Neural progenitor cell (in vitro differentiated cells): ENCODE data around the gene ARHGEF12. TPM values are rescaled to one million over a fixed set of nuclear protein-coding genes. Genes with fewer than 3 reads are reported as not detected.

Experiments
- DNase-seq: peaks from one replicate; pipeline ENCODE4 v3.0.0-alpha.2; 2016; ENCODE audit warnings: low spot score
- H2AFZ ChIP-seq: fragments of 200-600 bp; sonication (generic); replicated peaks from 2 replicates; pipeline ENCODE4 v1.6.1; 2016; ENCODE audit warnings: antibody characterized with exemption
- H3F3A ChIP-seq: fragments of 200-600 bp; sonication (generic); 2 replicates; pipeline ENCODE4 v1.6.1; 2016; ENCODE audit warnings: antibody characterized with exemption, low read depth
- H3K27ac ChIP-seq: fragments of 200-600 bp; sonication (generic); 2 replicates; pipeline ENCODE4 v1.5.1; 2016; ENCODE audit warnings: mild to moderate bottlenecking
- H3K27me3 ChIP-seq: fragments of 200-600 bp; sonication (generic); 2 replicates; pipeline ENCODE4 v1.6.1; 2016; ENCODE audit warnings: mild to moderate bottlenecking, moderate library complexity
- H3K36me3 ChIP-seq: fragments of 200-600 bp; sonication (generic); 2 replicates; pipeline ENCODE4 v1.5.1; 2016
- H3K4me1 ChIP-seq: fragments of 200-600 bp; sonication (generic); 2 replicates; pipeline ENCODE4 v1.6.1; 2016; ENCODE audit warnings: mixed run types
- H3K4me2 ChIP-seq: fragments of 200-600 bp; sonication (generic); 2 replicates; pipeline ENCODE4 v1.6.1; 2016
- H3K4me3 ChIP-seq: fragments of 200-600 bp; sonication (generic); 2 replicates; pipeline ENCODE4 v1.5.1; 2016
- H3K79me2 ChIP-seq: fragments of 200-600 bp; sonication (generic); 2 replicates; pipeline ENCODE4 v1.6.1; 2016; ENCODE audit warnings: low read depth
- H3K9ac ChIP-seq: fragments of 200-600 bp; sonication (generic); 2 replicates; pipeline ENCODE4 v1.6.1; 2016
- H3K9me3 ChIP-seq: fragments of 200-600 bp; sonication (generic); 2 replicates; pipeline ENCODE4 v1.5.1; 2016; ENCODE audit warnings: low read depth
- H4K20me1 ChIP-seq: fragments of 200-600 bp; sonication (generic); 2 replicates; pipeline ENCODE4 v1.6.1; 2016; ENCODE audit warnings: low read depth
- H3K27ac Mint-ChIP-seq: 3 replicates; pipeline ENCODE4 v1.8.0; 2021; ENCODE audit warnings: mixed read lengths
- H3K27me3 Mint-ChIP-seq: 2 replicates; pipeline ENCODE4 v1.8.0; 2022; ENCODE audit warnings: low read depth, mild to moderate bottlenecking, inconsistent platforms, moderate library complexity, mixed read lengths; ENCODE audit not compliant: insufficient read depth
- H3K36me3 Mint-ChIP-seq: 3 replicates; pipeline ENCODE4 v1.8.0; 2021; ENCODE audit warnings: mixed read lengths
- H3K4me1 Mint-ChIP-seq: 3 replicates; pipeline ENCODE4 v1.8.0; 2021; ENCODE audit warnings: mixed read lengths
- H3K4me3 Mint-ChIP-seq: 3 replicates; pipeline ENCODE4 v1.8.0; 2021; ENCODE audit warnings: mild to moderate bottlenecking, moderate library complexity, mixed read lengths
- H3K9me3 Mint-ChIP-seq: 3 replicates; pipeline ENCODE4 v1.8.0; 2020; ENCODE audit warnings: mixed read lengths
- EZH2 ChIP-seq: fragments of 200-600 bp; sonication (generic); IDR thresholded peaks from 2 replicates; pipeline ENCODE4 v1.6.1; 2017; ENCODE audit warnings: antibody characterized with exemption, mild to moderate bottlenecking, moderate library complexity
- EZH2phosphoT487 ChIP-seq: fragments of 200-600 bp; sonication (generic); IDR thresholded peaks from 2 replicates; pipeline ENCODE4 v1.6.1; 2017; ENCODE audit warnings: antibody characterized with exemption
- total RNA-seq: library from RNA; depleted of rRNA; stranded (reverse); fragments of >200 nt; gene quantifications from 2 replicates; pipeline ENCODE4 v1.2.3, GENCODE V29; 2015; ENCODE audit warnings: low replicate concordance
- TF ChIP-seq, protein P1 (sequence below): fragments of 200-600 bp; sonication (generic); IDR thresholded peaks from 2 replicates; pipeline ENCODE4 v1.5.1; 2017; ENCODE audit warnings: antibody characterized with exemption, mild to moderate bottlenecking

Gene ARHGEF12
- total RNA-seq, 1 donor from 2014 or later = 31.3 TPM

GRCh38 chr11:120331301-120331996, 4.8 kb upstream of the ARHGEF12 start:
- no peak overlapping the region for H3K4me3 Mint-ChIP-seq
- H3K9ac ChIP-seq = no peak overlapping the region
- H3K27ac Mint-ChIP-seq = no peak overlapping the region
- H3K9me3 Mint-ChIP-seq = no peaks in the 10 kb centered on the region
- H3F3A ChIP-seq = peaks cover 24% of the 10 kb centered on the region
- no peak overlapping the region for H3K4me3 ChIP-seq
- no peaks in the 10 kb centered on the region for H3K27me3 Mint-ChIP-seq
- H3K79me2 ChIP-seq = peaks cover 15% of the 10 kb centered on the region
- no peak overlapping the region for H3K27ac ChIP-seq
- TF ChIP-seq EZH2phosphoT487 (no peak), EZH2 (no peak)
- no peaks in the 10 kb centered on the region for H3K9me3 ChIP-seq
- H3K27me3 ChIP-seq = no peaks in the 10 kb centered on the region
- H3K4me2 ChIP-seq = no peak overlapping the region
- H3K36me3 Mint-ChIP-seq = peaks cover 6% of the 10 kb centered on the region
- no peaks in the 10 kb centered on the region for H3K36me3 ChIP-seq
- H3K4me1 Mint-ChIP-seq = peaks cover 18% of the 10 kb centered on the region
- no peak overlapping the region for H2AFZ ChIP-seq
- DNase-seq = no peak
- peaks cover 11% of the 10 kb centered on the region for H4K20me1 ChIP-seq
- H3K4me1 ChIP-seq = peaks cover 3% of the 10 kb centered on the region

DNA sequence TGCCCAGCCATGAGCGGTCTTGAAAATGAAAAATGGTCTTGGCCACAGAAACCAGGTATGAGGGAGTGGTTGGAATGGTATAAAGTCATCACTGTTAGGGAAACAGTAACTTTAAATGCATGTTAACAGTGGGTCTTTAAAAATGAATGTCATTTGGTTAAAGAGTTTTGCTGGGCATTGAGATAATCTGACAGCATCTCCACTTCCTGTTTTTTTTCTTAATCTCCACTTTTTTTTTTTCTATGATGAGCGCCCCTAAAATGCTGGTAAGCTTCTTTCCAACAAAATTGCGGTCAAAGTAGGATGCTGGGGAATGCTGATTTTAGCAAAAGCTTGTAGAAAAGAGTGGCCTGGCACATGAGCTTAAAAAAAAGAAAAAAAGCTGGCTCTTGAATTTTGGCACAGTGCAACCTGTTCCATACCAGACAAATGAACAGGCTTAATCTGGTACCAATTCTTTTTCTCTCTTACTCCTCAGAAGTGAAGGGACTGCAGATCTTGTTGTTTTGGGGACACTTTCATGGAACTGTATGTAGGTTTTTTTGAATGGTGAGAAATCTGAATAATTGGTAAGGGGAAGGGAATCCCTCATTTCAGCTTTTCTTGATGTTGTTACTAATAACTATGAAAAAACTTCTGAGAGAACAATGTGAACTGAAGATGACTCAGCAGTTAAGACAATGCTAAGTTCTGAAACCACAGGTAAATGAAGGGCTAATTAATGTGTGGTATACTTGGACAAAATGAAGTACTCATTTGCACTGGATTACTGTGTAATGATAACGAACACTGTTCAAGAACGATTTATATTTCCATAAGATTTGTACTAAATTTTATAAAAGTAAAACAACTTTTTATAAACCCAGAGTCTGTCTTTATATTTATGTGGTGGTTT, 3.1 kb upstream of the ARHGEF12 start:
- peaks cover 10% of the 10 kb centered on the region for H3K4me1 Mint-ChIP-seq
- no peaks in the 10 kb centered on the region for H3K27me3 Mint-ChIP-seq

DNA sequence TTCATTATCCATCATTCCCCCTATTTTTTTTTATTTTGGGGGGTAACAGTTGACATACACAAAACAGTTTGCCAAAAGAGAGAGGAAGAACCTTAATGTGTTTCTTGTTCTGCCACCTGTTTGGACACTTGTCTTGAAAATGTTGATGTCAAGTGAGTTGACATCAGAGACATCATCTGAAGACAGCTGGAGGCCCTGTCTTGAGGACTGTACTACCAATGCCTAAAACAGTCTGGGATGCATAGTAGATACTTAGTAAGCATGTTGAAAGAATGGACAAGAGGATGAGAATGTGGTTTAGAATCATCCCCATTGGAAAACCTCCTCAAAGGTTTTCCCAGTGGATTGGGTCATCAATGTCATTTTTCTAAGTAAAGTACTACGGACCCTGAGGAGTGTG, 2.4 kb upstream of the ARHGEF12 start:
- no peaks in the 10 kb centered on the region for H3K9me3 ChIP-seq
- H3K36me3 ChIP-seq = no peaks in the 10 kb centered on the region
- peaks cover 10% of the 10 kb centered on the region for H3K4me1 ChIP-seq
- peaks cover 38% of the 10 kb centered on the region for H3F3A ChIP-seq
- peaks cover 21% of the 10 kb centered on the region for H3K79me2 ChIP-seq
- Mint-ChIP-seq H3K27me3 (no peaks in the 10 kb centered on the region), H3K4me3 (no peak overlapping the region), H3K27ac (no peak overlapping the region), H3K4me1 (peaks cover 15% of the 10 kb centered on the region), H3K9me3 (peaks cover 2% of the 10 kb centered on the region), H3K36me3 (peaks cover 3% of the 10 kb centered on the region)
- no peaks in the 10 kb centered on the region for H3K27me3 ChIP-seq
- no peak overlapping the region for H3K9ac ChIP-seq
- no peak overlapping the region for H2AFZ ChIP-seq
- no peak overlapping the region for H3K27ac ChIP-seq
- DNase-seq = no peak
- H3K4me3 ChIP-seq = no peak overlapping the region
- peaks cover 21% of the 10 kb centered on the region for H4K20me1 ChIP-seq
- H3K4me2 ChIP-seq = no peak overlapping the region
- TF ChIP-seq, protein P1, sequence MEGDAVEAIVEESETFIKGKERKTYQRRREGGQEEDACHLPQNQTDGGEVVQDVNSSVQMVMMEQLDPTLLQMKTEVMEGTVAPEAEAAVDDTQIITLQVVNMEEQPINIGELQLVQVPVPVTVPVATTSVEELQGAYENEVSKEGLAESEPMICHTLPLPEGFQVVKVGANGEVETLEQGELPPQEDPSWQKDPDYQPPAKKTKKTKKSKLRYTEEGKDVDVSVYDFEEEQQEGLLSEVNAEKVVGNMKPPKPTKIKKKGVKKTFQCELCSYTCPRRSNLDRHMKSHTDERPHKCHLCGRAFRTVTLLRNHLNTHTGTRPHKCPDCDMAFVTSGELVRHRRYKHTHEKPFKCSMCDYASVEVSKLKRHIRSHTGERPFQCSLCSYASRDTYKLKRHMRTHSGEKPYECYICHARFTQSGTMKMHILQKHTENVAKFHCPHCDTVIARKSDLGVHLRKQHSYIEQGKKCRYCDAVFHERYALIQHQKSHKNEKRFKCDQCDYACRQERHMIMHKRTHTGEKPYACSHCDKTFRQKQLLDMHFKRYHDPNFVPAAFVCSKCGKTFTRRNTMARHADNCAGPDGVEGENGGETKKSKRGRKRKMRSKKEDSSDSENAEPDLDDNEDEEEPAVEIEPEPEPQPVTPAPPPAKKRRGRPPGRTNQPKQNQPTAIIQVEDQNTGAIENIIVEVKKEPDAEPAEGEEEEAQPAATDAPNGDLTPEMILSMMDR = no peak

More for the DNA sequence above, 3.1 kb upstream of the ARHGEF12 start:
- Histone ChIP-seq H2AFZ (no peak overlapping the region), H3K4me1 (peaks cover 2% of the 10 kb centered on the region), H4K20me1 (peaks cover 14% of the 10 kb centered on the region), H3K79me2 (peaks cover 14% of the 10 kb centered on the region), H3F3A (peaks cover 38% of the 10 kb centered on the region), H3K36me3 (no peaks in the 10 kb centered on the region), H3K4me2 (no peak overlapping the region), H3K27ac (no peak overlapping the region), H3K9ac (no peak overlapping the region), H3K27me3 (no peaks in the 10 kb centered on the region), H3K9me3 (no peaks in the 10 kb centered on the region), H3K4me3 (no peak overlapping the region)
- no peak overlapping the region for H3K27ac Mint-ChIP-seq
- no peak for DNase-seq
- peaks cover 2% of the 10 kb centered on the region for H3K9me3 Mint-ChIP-seq
- H3K36me3 Mint-ChIP-seq = peaks cover 6% of the 10 kb centered on the region
- TF ChIP-seq EZH2phosphoT487 (no peak), EZH2 (no peak)
- TF ChIP-seq, protein P1 = no peak
- no peak overlapping the region for H3K4me3 Mint-ChIP-seq
